Hematopoietic multipotent progenitor cell treated with erythropoietin and hydrocortisone succinate and interleukin-3 and kit ligand, for 8 days (in vitro differentiated cells): ENCODE measurements around the gene TCHHL1.
A peak's percentile ranks its signal among the peaks of the same experiment; 100 is the strongest.

Experiments
- DNase-seq: peaks from one replicate; pipeline ENCODE4 v3.0.0-alpha.2; 2015

The TCHHL1 gene

GRCh38 chr1:152089014-152089674, at the start of gene TCHHL1:
TCHHL1 (minus strand) TSS chr1:152089064; CDS start chr1:152088143, 921 bp downstream.
- no peak for DNase-seq

GRCh38 chr1:152137215-152137614, 48.4 kb upstream of the TCHHL1 start:
- DNase-seq: no peak

- no peak for DNase-seq
Observed at GRCh38 chr1:152130186-152130585, 41.3 kb upstream of the TCHHL1 start.

GRCh38 chr1:152127673-152128072, 38.8 kb upstream of the TCHHL1 start:
- no peak for DNase-seq

- no peak for DNase-seq
Observed at GRCh38 chr1:152125834-152126443, 37.1 kb upstream of the TCHHL1 start.

GRCh38 chr1:152118915-152119314, 30.1 kb upstream of the TCHHL1 start:
- DNase-seq: no peak

GRCh38 chr1:152115344-152115743, 26.5 kb upstream of the TCHHL1 start, which contains the start of gene TCHH:
TCHH (minus strand) TSS chr1:152115444; CDS start chr1:152114080, 1,364 bp downstream.
- DNase-seq: no peak

GRCh38 chr1:152112885-152113432, 24.1 kb upstream of the TCHHL1 start:
- no peak for DNase-seq

GRCh38 chr1:152112101-152112884, 23.4 kb upstream of the TCHHL1 start:
- no peak for DNase-seq

- DNase-seq: peak; percentile 20
Observed at GRCh38 chr1:152111515-152111968, 22.7 kb upstream of the TCHHL1 start.

GRCh38 chr1:152110860-152111514, 22.1 kb upstream of the TCHHL1 start:
- DNase-seq: peak; percentile 33

- DNase-seq: peak; percentile 40
Observed at GRCh38 chr1:152110365-152110859, 21.5 kb upstream of the TCHHL1 start.

- no peak for DNase-seq
Observed at GRCh38 chr1:152109998-152110294, 21.1 kb upstream of the TCHHL1 start.

- DNase-seq: no peak
Observed at GRCh38 chr1:152109231-152109997, 20.6 kb upstream of the TCHHL1 start.

- DNase-seq: no peak
Observed at GRCh38 chr1:152108882-152109222, 20.0 kb upstream of the TCHHL1 start.

- no peak for DNase-seq
Observed at GRCh38 chr1:152107984-152108881, 19.4 kb upstream of the TCHHL1 start.

- DNase-seq: no peak
Observed at GRCh38 chr1:152107031-152107983, 18.4 kb upstream of the TCHHL1 start.

- no peak for DNase-seq
Observed at GRCh38 chr1:152104854-152105253, 16.0 kb upstream of the TCHHL1 start.

- no peak for DNase-seq
Observed at GRCh38 chr1:152096931-152097330, 8.1 kb upstream of the TCHHL1 start.

- DNase-seq: peak; percentile 6
Observed at GRCh38 chr1:152086760-152087159, 2.1 kb downstream of the TCHHL1 start.
